Smooth muscle cell (in vitro differentiated cells): Measurements from ENCODE around the gene ZNF493. TPM values are rescaled to one million over a fixed set of nuclear protein-coding genes. Genes with fewer than 3 reads are reported as not detected.

Experiments used
- DNase-seq: peaks from one replicate; lab custom pipeline; 2025; ENCODE audit not compliant: unreplicated experiment; lab: John Stamatoyannopoulos, UW
- H2AFZ ChIP-seq: fragments of 200-600 bp; sonication (generic); 2 replicates; pipeline ENCODE4 v1.6.0; 2016; ENCODE audit warnings: antibody characterized with exemption, low read depth, mild to moderate bottlenecking
- H3F3A ChIP-seq: fragments of 200-600 bp; sonication (generic); 2 replicates; pipeline ENCODE4 v1.6.0; 2017; ENCODE audit warnings: antibody characterized with exemption, low read depth
- H3K27ac ChIP-seq: fragments of 200-600 bp; sonication (generic); 2 replicates; pipeline ENCODE4 v1.5.1; 2016; ENCODE audit warnings: low read depth, mild to moderate bottlenecking
- H3K27me3 ChIP-seq: fragments of 200-600 bp; sonication (generic); 2 replicates; pipeline ENCODE4 v1.6.1; 2016; ENCODE audit warnings: low read depth, mild to moderate bottlenecking
- H3K36me3 ChIP-seq: fragments of 200-600 bp; sonication (generic); 2 replicates; pipeline ENCODE4 v1.5.1; 2016; ENCODE audit warnings: low read depth
- H3K4me1 ChIP-seq: fragments of 200-600 bp; sonication (generic); 2 replicates; pipeline ENCODE4 v1.5.1; 2016; ENCODE audit warnings: low read depth
- H3K4me2 ChIP-seq: fragments of 200-600 bp; sonication (generic); 2 replicates; pipeline ENCODE4 v1.6.0; 2016; ENCODE audit warnings: mild to moderate bottlenecking
- H3K4me3 ChIP-seq: fragments of 200-600 bp; sonication (generic); 2 replicates; pipeline ENCODE4 v1.5.1; 2016; ENCODE audit warnings: mild to moderate bottlenecking
- H3K79me2 ChIP-seq: fragments of 200-600 bp; sonication (generic); 2 replicates; pipeline ENCODE4 v1.6.0; 2016; ENCODE audit warnings: low read depth, mild to moderate bottlenecking
- H3K9ac ChIP-seq: fragments of 200-600 bp; sonication (generic); 2 replicates; pipeline ENCODE4 v1.6.0; 2016; ENCODE audit warnings: low read depth
- H3K9me3 ChIP-seq: fragments of 200-600 bp; sonication (generic); replicated peaks from 2 replicates; pipeline ENCODE4 v1.5.1; 2016; ENCODE audit warnings: low read depth
- H4K20me1 ChIP-seq: fragments of 200-600 bp; sonication (generic); 2 replicates; pipeline ENCODE4 v1.6.0; 2016; ENCODE audit warnings: low read depth
- WGBS: methylation state at CpG from one replicate; pipeline ENCODE4 v1.1.7; 2016; ENCODE audit warnings: low lambda C conversion rate; 5-methylcytosine and 5-hydroxymethylcytosine counted together
- polyA plus RNA-seq: library from polyadenylated mRNA; unstranded; fragments of >200 nt; fragmentation: Nextera tagmentation; extraction: Ambion mirVana; gene quantifications from 2 replicates; pipeline ENCODE4 v1.2.1, GENCODE V29; 2016
- total RNA-seq: library from RNA; depleted of rRNA; stranded (reverse); fragments of >200 nt; gene quantifications from 2 replicates; pipeline ENCODE4 v1.2.3, GENCODE V29; 2014
- TF ChIP-seq, protein P1 (sequence below): fragments of 200-600 bp; sonication (generic); IDR thresholded peaks from 2 replicates; pipeline ENCODE4 v1.5.1; 2017; ENCODE audit warnings: borderline replicate concordance, mild to moderate bottlenecking, antibody characterized with exemption; ENCODE audit not compliant: insufficient read depth, poor library complexity, severe bottlenecking

Gene ZNF493
- total and polyA plus RNA-seq, 2 experiments from 2014 or later, result 2.6 to 20.3 TPM

DNA sequence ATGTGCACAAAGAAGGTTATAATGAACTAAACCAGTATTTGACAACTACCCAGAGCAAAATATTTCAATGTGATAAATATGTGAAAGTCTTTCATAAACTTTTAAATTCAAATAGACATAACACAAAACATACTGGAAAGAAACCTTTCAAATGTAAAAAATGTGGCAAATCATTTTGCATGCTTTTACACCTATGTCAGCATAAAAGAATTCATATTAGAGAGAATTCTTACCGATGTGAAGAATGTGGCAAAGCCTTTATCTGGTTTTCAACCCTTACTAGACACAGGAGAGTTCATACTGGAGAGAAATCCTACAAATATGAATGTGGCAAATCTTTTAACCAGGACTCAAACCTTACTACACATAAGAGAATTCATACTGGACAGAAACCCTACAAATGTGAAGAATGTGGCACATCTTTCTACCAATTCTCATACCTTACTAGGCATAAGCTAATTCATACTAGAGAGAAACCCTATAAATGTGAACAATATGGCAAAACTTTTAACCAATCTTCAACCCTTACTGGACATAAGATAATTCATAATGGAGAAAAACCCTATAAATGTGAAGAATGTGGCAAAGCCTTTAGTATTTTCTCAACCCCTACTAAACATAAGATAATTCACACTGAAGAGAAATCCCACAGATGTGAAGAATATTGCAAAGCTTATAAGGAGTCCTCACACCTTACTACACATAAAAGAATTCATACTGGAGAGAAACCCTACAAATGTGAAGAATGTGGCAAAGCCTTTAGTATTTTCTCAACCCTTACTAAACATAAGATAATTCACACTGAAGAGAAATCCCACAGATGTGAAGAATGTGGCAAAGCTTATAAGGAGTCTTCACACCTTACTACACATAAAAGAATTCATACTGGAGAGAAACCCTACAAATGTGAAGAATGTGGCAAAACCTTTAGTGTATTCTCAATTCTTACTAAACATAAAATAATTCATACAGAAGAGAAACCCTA lies 26.4 kb downstream of the ZNF493 start:
- H3K4me1 ChIP-seq, result no peaks in the 10 kb centered on the region
- H3K27ac ChIP-seq, result no peak overlapping the region
- no peak overlapping the region for H2AFZ ChIP-seq
- DNase-seq, result no peak
- peak overlapping the region; percentile 11 for H3K4me3 ChIP-seq
- H3F3A ChIP-seq, result no peaks in the 10 kb centered on the region
- H3K9me3 ChIP-seq, result peaks cover 73% of the 10 kb centered on the region
- no peak overlapping the region for H3K9ac ChIP-seq
- no peak overlapping the region for H3K4me2 ChIP-seq
- H3K79me2 ChIP-seq, result no peaks in the 10 kb centered on the region
- H3K27me3 ChIP-seq, result no peaks in the 10 kb centered on the region
- TF ChIP-seq, protein P1, sequence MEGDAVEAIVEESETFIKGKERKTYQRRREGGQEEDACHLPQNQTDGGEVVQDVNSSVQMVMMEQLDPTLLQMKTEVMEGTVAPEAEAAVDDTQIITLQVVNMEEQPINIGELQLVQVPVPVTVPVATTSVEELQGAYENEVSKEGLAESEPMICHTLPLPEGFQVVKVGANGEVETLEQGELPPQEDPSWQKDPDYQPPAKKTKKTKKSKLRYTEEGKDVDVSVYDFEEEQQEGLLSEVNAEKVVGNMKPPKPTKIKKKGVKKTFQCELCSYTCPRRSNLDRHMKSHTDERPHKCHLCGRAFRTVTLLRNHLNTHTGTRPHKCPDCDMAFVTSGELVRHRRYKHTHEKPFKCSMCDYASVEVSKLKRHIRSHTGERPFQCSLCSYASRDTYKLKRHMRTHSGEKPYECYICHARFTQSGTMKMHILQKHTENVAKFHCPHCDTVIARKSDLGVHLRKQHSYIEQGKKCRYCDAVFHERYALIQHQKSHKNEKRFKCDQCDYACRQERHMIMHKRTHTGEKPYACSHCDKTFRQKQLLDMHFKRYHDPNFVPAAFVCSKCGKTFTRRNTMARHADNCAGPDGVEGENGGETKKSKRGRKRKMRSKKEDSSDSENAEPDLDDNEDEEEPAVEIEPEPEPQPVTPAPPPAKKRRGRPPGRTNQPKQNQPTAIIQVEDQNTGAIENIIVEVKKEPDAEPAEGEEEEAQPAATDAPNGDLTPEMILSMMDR, result no peak
- WGBS, result 100% methylated on average over 1 of the region's 1 CpG
- peaks cover 38% of the 10 kb centered on the region for H3K36me3 ChIP-seq
- H4K20me1 ChIP-seq, result no peaks in the 10 kb centered on the region

- H2AFZ ChIP-seq, result no peak overlapping the region
- DNase-seq, result no peak
- no peaks in the 10 kb centered on the region for H3K4me1 ChIP-seq
- H3K4me3 ChIP-seq, result no peak overlapping the region
- WGBS, result 95% methylated on average over 5 of the region's 5 CpGs
- H3K36me3 ChIP-seq, result no peaks in the 10 kb centered on the region
- H3K27me3 ChIP-seq, result no peaks in the 10 kb centered on the region
- H3K79me2 ChIP-seq, result no peaks in the 10 kb centered on the region
- H4K20me1 ChIP-seq, result no peaks in the 10 kb centered on the region
- H3K4me2 ChIP-seq, result no peak overlapping the region
- peaks cover 22% of the 10 kb centered on the region for H3K9me3 ChIP-seq
- H3F3A ChIP-seq, result no peaks in the 10 kb centered on the region
- TF ChIP-seq, protein P1, result no peak
- no peak overlapping the region for H3K9ac ChIP-seq
- H3K27ac ChIP-seq, result no peak overlapping the region
These were observed 33.7 kb downstream of the ZNF493 start for GRCh38 chr19:21430675-21431074.

GRCh38 chr19:21432590-21432989 lies 35.7 kb downstream of the ZNF493 start:
- Histone ChIP-seq H3K79me2 (no peaks in the 10 kb centered on the region), H3K4me3 (no peak overlapping the region), H3K27ac (no peak overlapping the region), H3K9ac (no peak overlapping the region), H3K27me3 (no peaks in the 10 kb centered on the region), H2AFZ (no peak overlapping the region), H3K36me3 (no peaks in the 10 kb centered on the region), H3K4me1 (no peaks in the 10 kb centered on the region), H3F3A (no peaks in the 10 kb centered on the region), H3K9me3 (peaks cover 17% of the 10 kb centered on the region), H3K4me2 (no peak overlapping the region), H4K20me1 (no peaks in the 10 kb centered on the region)
- TF ChIP-seq, protein P1, result no peak
- WGBS, result 76% methylated on average over 2 of the region's 2 CpGs
- DNase-seq, result no peak
